SK-N-SH (cell line): ENCODE data around the gene POU6F2.

ENCODE experiments used
- CTCF ChIP-seq: fragments of 200-600 bp; sonication (generic); IDR thresholded peaks from 2 replicates; pipeline ENCODE4 v1.6.1; 2017; ENCODE audit warnings: antibody characterized with exemption, mild to moderate bottlenecking, moderate library complexity
- EP300 ChIP-seq, 2 experiments: IDR thresholded peaks; 2 replicates each; pipeline versions ENCODE4 v1.4.0 to v1.6.1; 2012; ENCODE audit warnings: borderline replicate concordance in 1 of 2, low read depth in 1 of 2, low read length in 1 of 2
- FOXJ3 ChIP-seq: sonication (generic); formaldehyde crosslinking; IDR thresholded peaks from 2 replicates; pipeline ENCODE4 v1.5.1; 2020; ENCODE audit warnings: mild to moderate bottlenecking, missing genetic modification reagents
- IRF3 ChIP-seq: fragments of 150-350 bp; IDR thresholded peaks from 2 replicates; pipeline ENCODE4 v1.6.1; 2016; ENCODE audit warnings: mild to moderate bottlenecking, low read depth, low read length
- MAX ChIP-seq: IDR thresholded peaks from 2 replicates; pipeline ENCODE4 v1.4.0; 2012; ENCODE audit warnings: low read depth
- MXI1 ChIP-seq: IDR thresholded peaks from 2 replicates; pipeline ENCODE4 v1.6.1; 2012; ENCODE audit warnings: mild to moderate bottlenecking, low read depth, low read length, improper control_type of control experiment
- NFIC ChIP-seq: IDR thresholded peaks from 2 replicates; pipeline ENCODE4 v1.4.0; 2012; ENCODE audit warnings: borderline replicate concordance
- NRF1 ChIP-seq: IDR thresholded peaks from 2 replicates; pipeline ENCODE4 v1.6.1; 2012; ENCODE audit warnings: low read depth, mild to moderate bottlenecking, low read length
- RCOR1 ChIP-seq: fragments of 150-350 bp; IDR thresholded peaks from 2 replicates; pipeline ENCODE4 v1.6.1; 2017; ENCODE audit warnings: antibody characterized with exemption, low read length
- SMC3 ChIP-seq: IDR thresholded peaks from 2 replicates; pipeline ENCODE4 v1.6.1; 2012; ENCODE audit warnings: low read depth, low read length, improper control_type of control experiment
- TAF1 ChIP-seq: IDR thresholded peaks from 2 replicates; pipeline ENCODE4 v1.6.1; 2012; ENCODE audit warnings: low read depth, mild to moderate bottlenecking, low read length, moderate library complexity, borderline replicate concordance
- USF2 ChIP-seq: fragments of 150-350 bp; IDR thresholded peaks from 2 replicates; pipeline ENCODE4 v1.6.1; 2017; ENCODE audit warnings: antibody characterized with exemption, low read length, low read depth, borderline replicate concordance

DNA sequence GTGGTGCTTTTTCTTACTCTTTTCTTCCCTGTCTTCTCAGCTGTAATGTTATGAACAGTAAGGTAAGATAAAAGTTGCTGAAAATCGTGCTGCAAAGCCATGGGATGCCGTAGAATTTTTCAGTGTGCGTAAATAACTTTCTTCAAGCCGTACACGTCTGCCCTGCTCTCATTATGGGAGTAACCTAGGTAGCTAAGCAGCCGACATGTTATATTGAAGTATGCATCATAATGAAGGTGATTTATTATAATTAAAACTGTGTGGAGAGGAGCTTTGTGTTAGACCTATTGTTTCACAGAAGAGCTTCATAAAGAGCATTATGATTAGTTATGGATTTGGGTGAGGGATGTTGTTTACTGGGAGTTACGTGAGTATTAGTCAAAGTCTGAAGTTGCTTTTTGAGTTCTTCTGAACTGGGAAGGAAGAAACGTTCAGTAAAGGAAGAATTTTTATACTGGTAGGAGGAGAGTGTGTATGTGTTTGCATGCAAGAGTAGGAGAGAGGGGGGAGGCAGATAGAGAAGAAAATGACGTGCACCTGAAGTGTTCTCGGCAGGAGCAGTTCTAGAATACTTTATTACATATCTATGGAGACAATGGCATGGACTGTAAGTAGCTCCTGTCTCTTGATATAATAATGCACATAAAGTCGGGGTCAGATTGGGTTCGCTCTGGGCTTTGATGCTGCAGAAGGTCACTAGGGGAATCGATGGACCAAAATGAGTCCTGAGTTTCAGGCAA, 56.3 kb downstream of the POU6F2 start:
- TF ChIP-seq NRF1 (no peak), TAF1 (no peak), IRF3 (no peak), MAX (no peak), FOXJ3 (CRISPR knock-in tag) (no peak), SMC3 (no peak), CTCF (no peak), EP300 (IDR thresholded peaks at IDR 0.05; ENCODE audit: borderline replicate concordance in 1 of 2, low read depth in 1 of 2, low read length in 1 of 2) (no peak), NFIC (no peak), USF2 (no peak), MXI1 (no peak), RCOR1 (no peak)
